HUES48 (cell line): Measurements from ENCODE around the gene SDR39U1.
"Not testable (repeated sequence)": the region's sequence is repeated elsewhere in the genome, so short reads cannot be mapped to it uniquely, and the experiment has no call there.

Experiments
- H3K27ac ChIP-seq: one replicate; pipeline ENCODE4 v1.7.0; 2013; ENCODE audit warnings: low read depth, low read length, inconsistent platforms
- H3K27me3 ChIP-seq: 2 replicates; pipeline ENCODE4 v1.6.1; 2013; ENCODE audit warnings: mild to moderate bottlenecking, low read length; ENCODE audit not compliant: control insufficient read depth, insufficient read depth
- H3K36me3 ChIP-seq: 2 replicates; pipeline ENCODE4 v1.6.1; 2013; ENCODE audit warnings: low read length; ENCODE audit not compliant: control insufficient read depth, insufficient read depth
- H3K4me1 ChIP-seq: 2 replicates; pipeline ENCODE4 v1.6.1; 2013; ENCODE audit warnings: mild to moderate bottlenecking, low read length; ENCODE audit not compliant: control insufficient read depth, insufficient read depth
- H3K4me3 ChIP-seq: 2 replicates; pipeline ENCODE4 v1.5.1; 2013; ENCODE audit warnings: mild to moderate bottlenecking, low read depth, low read length
- H3K9ac ChIP-seq: 2 replicates; pipeline ENCODE4 v1.6.1; 2013; ENCODE audit warnings: mild to moderate bottlenecking, low read depth, low read length, moderate library complexity
- H3K9me3 ChIP-seq: 2 replicates; pipeline ENCODE4 v1.6.1; 2013; ENCODE audit warnings: low read length; ENCODE audit not compliant: control insufficient read depth, insufficient read depth

SDR39U1 gene, protein sequence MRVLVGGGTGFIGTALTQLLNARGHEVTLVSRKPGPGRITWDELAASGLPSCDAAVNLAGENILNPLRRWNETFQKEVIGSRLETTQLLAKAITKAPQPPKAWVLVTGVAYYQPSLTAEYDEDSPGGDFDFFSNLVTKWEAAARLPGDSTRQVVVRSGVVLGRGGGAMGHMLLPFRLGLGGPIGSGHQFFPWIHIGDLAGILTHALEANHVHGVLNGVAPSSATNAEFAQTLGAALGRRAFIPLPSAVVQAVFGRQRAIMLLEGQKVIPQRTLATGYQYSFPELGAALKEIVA

DNA sequence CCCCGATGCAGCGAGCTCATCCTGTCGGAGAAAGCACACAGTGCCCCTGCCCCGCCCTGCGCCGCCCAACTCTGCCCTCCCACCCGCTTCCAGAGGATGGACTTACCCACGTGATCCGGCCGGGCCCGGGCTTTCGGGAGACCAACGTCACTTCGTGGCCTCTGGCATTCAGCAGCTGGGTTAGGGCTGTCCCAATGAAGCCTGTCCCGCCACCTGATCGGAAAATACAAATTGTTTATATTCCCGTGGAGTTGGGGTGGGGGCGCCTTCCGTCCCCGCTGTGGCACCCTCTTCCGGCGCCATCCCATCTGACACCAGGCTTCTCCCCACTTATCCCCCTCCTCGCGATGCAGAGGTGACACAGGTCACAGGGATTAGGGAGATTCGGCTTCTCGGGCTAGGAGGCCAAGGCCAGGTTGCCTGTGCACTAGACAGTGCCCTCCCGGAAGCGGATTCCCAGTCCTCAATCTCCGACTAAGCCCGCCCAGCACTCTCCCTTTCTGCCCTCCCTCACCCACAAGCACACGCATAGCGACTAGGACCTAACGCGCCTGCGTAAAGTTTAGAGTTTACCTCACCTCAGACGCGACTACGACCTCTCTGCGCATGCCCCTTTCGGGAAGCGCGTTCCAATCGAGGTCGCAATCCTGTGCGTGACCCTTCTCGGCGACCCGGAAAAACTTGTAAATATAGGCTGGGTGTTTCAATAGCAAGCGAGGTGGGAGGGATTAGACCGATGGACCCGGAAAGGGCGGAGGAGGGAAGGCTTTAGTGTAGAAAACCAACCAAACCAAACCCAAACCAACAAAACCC lies at the start of gene SDR39U1:
TSS of gene SDR39U1 (minus strand) at position 537 of the 813 bp plus-strand sequence. CDS start at position 530, 7 bp downstream.
- Histone ChIP-seq H3K27ac (peak within 1 kb of the TSS; percentile 99), H3K9ac (peak within 1 kb of the TSS; percentile 92), H3K4me3 (peak within 1 kb of the TSS; percentile 79), H3K4me1 (peaks cover 6% of the 10 kb centered on the region; the same call in 1 of the 2 replicates), H3K36me3 (peaks cover 40% of the 10 kb centered on the region), H3K27me3 (no peaks in the 10 kb centered on the region), H3K9me3 (no peaks in the 10 kb centered on the region)

DNA sequence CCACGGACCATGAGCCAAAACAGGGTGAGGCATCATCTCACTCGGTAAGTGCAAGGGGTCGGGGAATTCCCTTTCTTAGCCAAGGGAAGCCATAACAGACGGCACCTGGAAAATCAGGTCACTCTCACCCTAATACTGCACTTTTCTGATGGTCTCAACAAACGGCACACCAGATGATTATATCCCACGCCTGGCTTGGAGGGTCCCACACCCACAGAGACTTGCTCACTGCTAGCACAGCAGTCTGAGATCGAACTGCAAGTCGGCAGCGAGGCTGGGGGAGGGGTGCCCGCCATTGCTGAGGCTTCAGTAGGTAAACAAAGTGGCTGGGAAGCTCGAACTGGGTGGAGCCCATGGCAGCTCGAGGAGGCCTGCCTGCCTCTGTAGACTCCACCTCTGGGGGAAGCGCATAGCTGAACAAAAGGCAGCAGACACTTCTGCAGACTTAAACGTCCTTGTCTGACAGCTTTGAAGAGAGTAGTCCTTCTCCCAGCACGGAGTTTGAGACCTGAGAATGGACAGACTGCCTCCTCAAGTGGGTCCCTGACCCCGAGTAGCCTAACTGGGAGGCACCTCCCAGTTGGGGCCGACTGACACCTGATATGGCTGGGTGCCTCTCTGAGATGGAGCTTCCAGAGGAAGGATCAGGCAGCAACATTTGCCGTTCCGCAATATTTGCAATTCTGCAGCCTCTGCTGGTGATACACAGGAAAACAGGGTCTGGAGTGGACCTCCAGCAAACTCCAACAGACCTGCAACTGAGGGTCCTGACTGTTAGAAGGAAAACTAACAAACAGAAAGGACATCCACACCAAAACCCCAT lies 49.2 kb upstream of the SDR39U1 start:
- H3K9ac ChIP-seq, H3K4me1 ChIP-seq, H3K27me3 ChIP-seq, H3K27ac ChIP-seq, H3K36me3 ChIP-seq, H3K4me3 ChIP-seq: not testable (repeated sequence)
- H3K9me3 ChIP-seq, result peaks cover 11% of the 10 kb centered on the region

DNA sequence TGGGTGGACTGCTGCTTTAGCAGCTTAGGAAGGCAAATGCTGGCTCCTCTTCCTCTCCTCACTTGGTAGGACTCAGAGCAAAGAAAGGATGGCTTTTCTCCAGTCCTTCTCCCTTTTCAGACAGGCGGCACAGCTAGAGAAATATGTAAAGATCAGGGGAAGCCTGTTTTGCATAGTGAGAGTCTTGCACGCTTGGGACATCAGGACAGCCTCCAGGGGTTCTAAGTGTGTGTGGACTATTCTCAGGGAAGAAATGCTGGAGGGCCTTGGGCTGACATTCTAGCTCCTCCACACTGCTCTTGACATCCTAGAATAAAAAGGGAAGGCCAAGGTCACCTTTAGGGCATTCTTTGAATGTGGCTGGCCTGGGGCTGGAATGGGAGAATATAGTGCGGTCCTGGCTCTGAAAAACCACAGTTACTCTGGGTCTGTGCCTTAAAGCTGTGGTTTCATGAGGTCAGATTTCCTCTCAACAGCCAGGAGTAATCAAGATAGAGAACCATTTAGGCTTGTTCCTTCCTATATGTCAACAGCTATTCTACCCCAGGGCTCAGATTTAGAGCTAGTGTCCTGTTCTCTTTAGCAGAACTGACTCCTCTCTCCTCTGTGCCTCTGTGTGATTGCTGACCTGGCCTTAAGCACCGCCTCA lies 41.2 kb upstream of the SDR39U1 start:
- H3K36me3 ChIP-seq, result no peaks in the 10 kb centered on the region
- H3K9ac ChIP-seq, result no peak overlapping the region
- no peaks in the 10 kb centered on the region for H3K9me3 ChIP-seq
- H3K27me3 ChIP-seq, result no peaks in the 10 kb centered on the region
- H3K27ac ChIP-seq, result no peak overlapping the region
- no peak overlapping the region for H3K4me3 ChIP-seq
- H3K4me1 ChIP-seq, result peaks cover 12% of the 10 kb centered on the region; the same call in 1 of the 2 replicates

DNA sequence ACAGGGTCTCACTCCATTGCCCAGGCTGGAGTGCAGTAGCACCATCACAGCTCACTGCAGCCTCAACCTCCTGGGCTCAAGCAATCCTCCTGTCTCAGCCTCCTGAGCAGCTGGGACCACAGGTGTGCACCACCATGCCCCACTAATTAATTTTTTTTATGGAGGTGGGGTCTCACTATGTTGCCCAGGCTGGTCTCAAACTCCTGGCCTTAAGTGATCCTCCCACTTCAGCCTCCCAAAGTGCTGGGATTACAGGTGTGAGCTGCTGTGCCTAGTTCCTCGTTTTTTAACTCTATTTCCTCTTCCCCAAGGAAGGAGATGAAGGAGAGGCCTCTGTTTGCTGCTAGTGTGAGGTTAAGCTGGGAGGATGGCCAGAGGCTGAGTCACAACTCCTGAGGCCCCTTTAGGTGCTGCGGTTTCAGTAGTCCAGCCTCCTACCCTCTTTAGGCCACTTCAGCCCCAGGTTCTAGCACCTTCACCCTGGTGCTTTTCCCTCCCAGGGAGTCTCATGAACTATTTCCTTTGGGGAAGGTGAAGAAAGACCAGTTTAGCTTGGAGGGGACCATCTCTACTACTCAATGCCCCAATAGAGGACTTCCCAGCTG lies 40.2 kb upstream of the SDR39U1 start:
- not testable (repeated sequence) for H3K36me3 ChIP-seq, H3K4me3 ChIP-seq, H3K9me3 ChIP-seq, H3K27me3 ChIP-seq, H3K27ac ChIP-seq, H3K9ac ChIP-seq
- peaks cover 12% of the 10 kb centered on the region; the same call in 1 of the 2 replicates for H3K4me1 ChIP-seq

DNA sequence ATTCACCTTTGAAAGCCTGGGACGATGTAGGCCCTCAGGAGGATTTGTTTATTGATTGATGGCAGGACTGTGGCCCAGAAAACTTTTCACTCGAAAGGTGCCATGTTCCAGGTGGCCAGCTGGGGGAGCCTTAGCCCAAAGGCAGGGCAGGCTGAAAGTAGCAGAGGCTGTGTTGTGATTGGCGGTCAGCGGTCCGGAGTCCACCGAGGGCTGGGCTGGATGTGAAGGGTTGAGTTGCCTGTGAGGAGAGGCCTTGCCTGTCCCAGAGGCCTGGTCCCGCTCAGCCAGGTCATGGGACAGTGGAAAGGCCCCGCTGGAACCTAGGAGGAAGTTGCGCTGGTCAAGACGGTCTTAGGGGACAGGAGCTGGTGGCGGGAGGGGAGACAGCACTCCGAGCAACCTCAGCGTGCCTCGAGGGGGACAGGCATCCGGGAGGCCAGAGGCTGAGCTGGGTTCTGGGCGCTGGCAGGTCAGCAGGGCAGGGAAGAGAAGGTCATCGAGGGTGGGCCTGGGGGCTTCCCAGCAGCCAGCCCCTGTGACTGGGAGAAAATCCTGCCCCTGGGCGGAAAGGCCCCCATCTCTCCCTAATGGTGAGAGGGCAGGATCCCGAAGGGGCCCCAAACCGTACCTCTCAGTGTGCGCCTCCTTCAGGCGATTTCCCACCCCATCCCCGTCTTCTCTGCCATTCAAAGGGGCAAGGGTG lies 39.2 kb upstream of the SDR39U1 start:
- Histone ChIP-seq H3K27me3 (no peaks in the 10 kb centered on the region), H3K4me3 (no peak overlapping the region), H3K27ac (no peak overlapping the region), H3K9me3 (no peaks in the 10 kb centered on the region), H3K4me1 (peaks cover 12% of the 10 kb centered on the region; the same call in 1 of the 2 replicates), H3K36me3 (no peaks in the 10 kb centered on the region), H3K9ac (no peak overlapping the region)

DNA sequence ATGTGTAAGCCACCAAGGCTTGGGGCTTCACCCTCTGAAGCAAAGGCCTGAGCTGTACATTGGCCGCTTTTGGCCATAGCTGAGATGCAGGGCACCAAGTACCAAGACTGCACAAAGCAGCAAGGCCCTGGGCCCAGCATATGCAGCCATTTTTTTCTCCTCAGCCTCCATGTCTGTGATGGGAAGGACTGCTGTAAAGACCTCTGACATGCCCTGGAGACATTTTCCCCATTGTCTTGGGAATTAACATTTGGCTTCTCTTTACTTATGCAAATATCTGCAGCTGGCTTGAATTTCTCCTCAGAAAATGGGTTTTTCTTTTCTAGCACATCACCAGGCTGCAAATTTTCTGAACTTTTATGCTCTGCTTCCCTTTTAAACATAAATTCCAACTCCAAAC lies 37.4 kb upstream of the SDR39U1 start:
- H3K9me3 ChIP-seq, H3K36me3 ChIP-seq, H3K4me3 ChIP-seq, H3K9ac ChIP-seq, H3K27me3 ChIP-seq: not testable (repeated sequence)
- peaks cover 12% of the 10 kb centered on the region; the same call in 1 of the 2 replicates for H3K4me1 ChIP-seq
- H3K27ac ChIP-seq, result peak overlapping the region; percentile 28

DNA sequence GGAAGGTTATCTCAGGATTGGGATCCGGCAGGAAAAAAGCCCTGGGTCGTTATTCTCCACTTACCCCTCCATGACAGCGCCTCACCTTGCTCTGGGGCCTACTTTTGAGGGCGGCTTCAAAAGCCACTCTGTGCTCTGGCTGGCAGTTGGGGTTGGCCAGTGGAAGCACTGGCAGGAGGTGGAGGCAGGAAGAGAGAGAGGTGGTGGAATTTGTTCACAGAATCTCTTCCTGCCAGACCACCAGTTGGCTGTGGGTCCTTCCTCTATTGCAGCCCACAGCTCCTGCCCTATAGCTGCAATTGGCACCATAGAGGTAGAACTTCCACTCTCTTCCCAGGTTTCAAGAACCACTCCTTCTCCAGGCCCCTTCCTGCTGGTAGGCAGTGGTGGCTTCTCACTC lies 32.7 kb upstream of the SDR39U1 start:
- no peaks in the 10 kb centered on the region; the same call in 1 of the 2 replicates for H3K9me3 ChIP-seq
- H3K27me3 ChIP-seq, result no peaks in the 10 kb centered on the region
- no peaks in the 10 kb centered on the region for H3K36me3 ChIP-seq
- H3K4me3 ChIP-seq, result no peak overlapping the region
- H3K27ac ChIP-seq, result no peak overlapping the region
- H3K4me1 ChIP-seq, result peaks cover 6% of the 10 kb centered on the region; the same call in 1 of the 2 replicates
- H3K9ac ChIP-seq, result no peak overlapping the region

DNA sequence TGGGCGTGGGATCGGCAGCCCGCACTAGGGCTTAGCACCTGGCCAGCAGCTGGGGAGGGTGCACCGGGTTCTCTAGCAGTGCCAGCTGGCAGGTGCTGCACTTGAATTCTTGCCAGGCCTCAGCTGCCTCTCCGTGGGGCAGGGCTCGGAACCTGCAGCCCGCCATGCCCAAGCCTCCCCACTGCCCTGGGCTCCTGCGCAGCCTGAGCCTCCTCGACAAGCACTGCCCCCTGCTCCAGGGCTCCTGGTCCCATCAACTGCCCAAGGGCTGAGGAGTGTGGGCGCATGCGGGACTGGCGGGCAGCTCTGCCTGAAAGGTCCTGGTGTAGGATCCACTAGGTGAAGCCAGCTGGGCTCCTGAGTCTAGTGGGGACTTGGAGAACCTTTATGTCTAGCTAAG lies 30.6 kb upstream of the SDR39U1 start:
- Histone ChIP-seq H3K9me3 (no peaks in the 10 kb centered on the region; the same call in 1 of the 2 replicates), H3K4me3 (no peak overlapping the region), H3K4me1 (no peaks in the 10 kb centered on the region), H3K27ac (no peak overlapping the region), H3K27me3 (no peaks in the 10 kb centered on the region), H3K36me3 (no peaks in the 10 kb centered on the region), H3K9ac (no peak overlapping the region)

DNA sequence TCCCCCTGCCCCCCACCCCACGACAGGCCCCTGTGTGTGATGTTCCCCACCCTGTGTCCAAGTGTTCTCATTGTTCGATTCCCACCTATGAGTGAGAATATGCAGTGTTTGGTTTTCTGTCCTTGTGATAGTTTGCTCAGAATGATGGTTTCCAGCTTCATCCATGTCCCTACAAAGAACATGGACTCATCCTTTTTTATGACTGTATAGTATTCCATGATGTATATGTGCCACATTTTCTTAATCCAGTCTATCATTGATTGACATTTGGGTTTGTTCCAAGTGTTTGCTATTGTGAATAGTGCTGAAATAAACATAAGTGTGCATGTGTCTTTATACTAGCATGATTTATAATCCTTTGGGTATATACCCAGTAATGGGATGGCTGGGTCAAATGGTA lies 27.9 kb upstream of the SDR39U1 start:
- H3K9me3 ChIP-seq, H3K4me1 ChIP-seq, H3K27ac ChIP-seq, H3K4me3 ChIP-seq, H3K36me3 ChIP-seq, H3K9ac ChIP-seq, H3K27me3 ChIP-seq: not testable (repeated sequence)

DNA sequence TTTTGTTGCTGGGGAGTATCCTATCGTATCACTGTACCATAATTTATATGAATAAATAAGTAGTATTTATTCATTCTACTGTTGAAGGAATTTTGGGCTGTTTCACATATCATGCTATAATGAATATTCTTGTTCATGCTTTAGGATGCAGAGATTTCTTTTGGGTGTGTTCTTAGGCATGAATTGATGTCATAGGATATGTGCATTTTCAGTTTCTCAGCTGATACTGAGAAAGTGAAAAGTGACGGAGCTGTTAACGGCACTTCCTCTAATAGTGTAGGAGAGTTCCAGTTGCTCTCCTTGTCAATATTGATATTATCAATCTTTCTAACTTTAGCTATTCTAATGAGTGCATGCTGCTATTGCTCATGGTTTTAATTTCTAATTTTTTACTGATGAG lies 23.2 kb upstream of the SDR39U1 start:
- Histone ChIP-seq H3K27ac (no peak overlapping the region), H3K36me3 (no peaks in the 10 kb centered on the region), H3K4me3 (no peak overlapping the region), H3K4me1 (no peaks in the 10 kb centered on the region), H3K9me3 (no peaks in the 10 kb centered on the region), H3K9ac (no peak overlapping the region), H3K27me3 (no peaks in the 10 kb centered on the region)
